ENCODE data around the gene TFCP2.

DNA sequence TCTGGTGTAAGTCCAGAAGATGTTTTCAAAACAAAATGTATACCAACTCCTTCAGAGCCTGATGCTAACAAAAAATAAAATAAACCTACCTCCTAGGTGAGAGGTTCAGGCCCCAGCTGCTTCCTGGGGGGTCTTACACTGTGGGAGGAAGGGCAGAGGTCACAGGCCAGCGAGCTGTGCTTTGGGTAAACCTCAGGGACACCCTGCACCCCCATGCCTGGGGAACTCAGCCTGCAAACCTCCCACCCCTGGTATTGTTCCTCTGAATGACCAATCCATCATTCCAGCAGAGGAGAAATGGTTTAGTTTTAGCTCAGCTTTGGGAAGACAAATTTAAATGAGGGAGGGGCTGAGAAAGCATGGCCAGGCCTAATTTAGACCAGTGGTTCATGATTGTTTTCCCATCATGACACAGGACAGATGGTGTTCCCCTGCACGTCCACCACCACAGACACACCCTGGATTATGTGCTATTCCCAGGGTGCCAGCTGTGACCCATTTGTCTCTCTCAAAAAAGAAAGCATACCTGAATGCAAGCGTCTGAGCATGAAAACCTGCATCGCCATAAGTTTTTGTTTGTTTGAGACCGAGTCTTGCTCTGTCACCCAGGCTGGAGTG lies 14.5 kb upstream of the TFCP2 start:
- TF ChIP-seq, protein P1, sequence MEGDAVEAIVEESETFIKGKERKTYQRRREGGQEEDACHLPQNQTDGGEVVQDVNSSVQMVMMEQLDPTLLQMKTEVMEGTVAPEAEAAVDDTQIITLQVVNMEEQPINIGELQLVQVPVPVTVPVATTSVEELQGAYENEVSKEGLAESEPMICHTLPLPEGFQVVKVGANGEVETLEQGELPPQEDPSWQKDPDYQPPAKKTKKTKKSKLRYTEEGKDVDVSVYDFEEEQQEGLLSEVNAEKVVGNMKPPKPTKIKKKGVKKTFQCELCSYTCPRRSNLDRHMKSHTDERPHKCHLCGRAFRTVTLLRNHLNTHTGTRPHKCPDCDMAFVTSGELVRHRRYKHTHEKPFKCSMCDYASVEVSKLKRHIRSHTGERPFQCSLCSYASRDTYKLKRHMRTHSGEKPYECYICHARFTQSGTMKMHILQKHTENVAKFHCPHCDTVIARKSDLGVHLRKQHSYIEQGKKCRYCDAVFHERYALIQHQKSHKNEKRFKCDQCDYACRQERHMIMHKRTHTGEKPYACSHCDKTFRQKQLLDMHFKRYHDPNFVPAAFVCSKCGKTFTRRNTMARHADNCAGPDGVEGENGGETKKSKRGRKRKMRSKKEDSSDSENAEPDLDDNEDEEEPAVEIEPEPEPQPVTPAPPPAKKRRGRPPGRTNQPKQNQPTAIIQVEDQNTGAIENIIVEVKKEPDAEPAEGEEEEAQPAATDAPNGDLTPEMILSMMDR (IDR thresholded peaks at IDR 0.05), result no peak
- TF ChIP-seq POLR2A (IDR thresholded peaks at IDR 0.05), result no peak
